ENCODE results near the gene NNT.

DNA sequence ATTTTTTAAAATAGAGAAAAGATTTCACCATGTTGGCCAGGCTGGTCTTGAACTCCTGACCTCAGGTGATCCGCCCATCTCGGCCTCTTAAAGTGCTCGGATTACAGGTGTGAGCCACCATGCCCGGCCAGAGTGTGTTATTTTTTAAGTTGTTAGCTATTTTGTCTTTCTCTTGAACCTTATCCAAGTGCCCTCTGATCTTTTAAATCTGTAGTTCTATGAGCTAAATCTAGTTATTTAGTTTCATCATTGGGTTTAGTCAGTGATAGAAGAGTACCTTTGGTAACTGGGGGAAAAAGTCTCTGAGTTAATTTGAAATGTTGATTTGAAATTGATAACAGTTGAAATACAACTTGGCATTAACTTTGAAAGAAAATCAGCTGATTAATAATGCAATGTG, 88.3 kb downstream of the NNT start:
- TF ChIP-seq, protein P1, sequence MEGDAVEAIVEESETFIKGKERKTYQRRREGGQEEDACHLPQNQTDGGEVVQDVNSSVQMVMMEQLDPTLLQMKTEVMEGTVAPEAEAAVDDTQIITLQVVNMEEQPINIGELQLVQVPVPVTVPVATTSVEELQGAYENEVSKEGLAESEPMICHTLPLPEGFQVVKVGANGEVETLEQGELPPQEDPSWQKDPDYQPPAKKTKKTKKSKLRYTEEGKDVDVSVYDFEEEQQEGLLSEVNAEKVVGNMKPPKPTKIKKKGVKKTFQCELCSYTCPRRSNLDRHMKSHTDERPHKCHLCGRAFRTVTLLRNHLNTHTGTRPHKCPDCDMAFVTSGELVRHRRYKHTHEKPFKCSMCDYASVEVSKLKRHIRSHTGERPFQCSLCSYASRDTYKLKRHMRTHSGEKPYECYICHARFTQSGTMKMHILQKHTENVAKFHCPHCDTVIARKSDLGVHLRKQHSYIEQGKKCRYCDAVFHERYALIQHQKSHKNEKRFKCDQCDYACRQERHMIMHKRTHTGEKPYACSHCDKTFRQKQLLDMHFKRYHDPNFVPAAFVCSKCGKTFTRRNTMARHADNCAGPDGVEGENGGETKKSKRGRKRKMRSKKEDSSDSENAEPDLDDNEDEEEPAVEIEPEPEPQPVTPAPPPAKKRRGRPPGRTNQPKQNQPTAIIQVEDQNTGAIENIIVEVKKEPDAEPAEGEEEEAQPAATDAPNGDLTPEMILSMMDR (IDR thresholded peaks at IDR 0.05 in 8 of 11, conservative IDR thresholded peaks at IDR 0.05 in 3 of 11), result no peak
- TF ChIP-seq POLR2A (IDR thresholded peaks at IDR 0.05), result no peak

All from spleen (tissue), 7 donors.